ENCODE data around the gene TIMM22.

TIMM22 gene

GRCh38 chr17:956905-957304 is 40.0 kb upstream of the TIMM22 start (continued):
- TF ChIP-seq ZNF223 (tag by site-specific recombination; IDR thresholded peaks at IDR 0.05) (no peak), ZNF354C (tag by site-specific recombination; IDR thresholded peaks at IDR 0.05; ENCODE audit: borderline replicate concordance, low read depth) (no peak), OSR2 (tag by site-specific recombination; IDR thresholded peaks at IDR 0.05) (peak; percentile 76), ZNF580 (tag by site-specific recombination; IDR thresholded peaks at IDR 0.05) (no peak), ZNF140 (tag by site-specific recombination; IDR thresholded peaks at IDR 0.05) (no peak), ZBTB48 (tag by site-specific recombination; IDR thresholded peaks at IDR 0.05) (no peak), ZNF830 (tag by site-specific recombination; IDR thresholded peaks at IDR 0.05; ENCODE audit: low read depth) (no peak), FEZF1 (tag by site-specific recombination; IDR thresholded peaks at IDR 0.05) (peak; percentile 73), ZNF335 (tag by site-specific recombination; conservative IDR thresholded peaks at IDR 0.05) (no peak), ZNF707 (tag by site-specific recombination; IDR thresholded peaks at IDR 0.05) (no peak), GLI4 (tag by site-specific recombination; IDR thresholded peaks at IDR 0.05) (no peak), ZNF114 (tag by site-specific recombination; IDR thresholded peaks at IDR 0.05) (no peak), ZNF133 (tag by site-specific recombination; IDR thresholded peaks at IDR 0.05) (no peak), KLF10 (tag by site-specific recombination; IDR thresholded peaks at IDR 0.05) (peak; percentile 86), ZNF341 (tag by site-specific recombination; IDR thresholded peaks at IDR 0.05; ENCODE audit: low read depth) (no peak), ZNF548 (tag by site-specific recombination; IDR thresholded peaks at IDR 0.05) (no peak), ZNF501 (tag by site-specific recombination; IDR thresholded peaks at IDR 0.05) (no peak; the same call in 1 of the 2 replicates), GLI2 (tag by site-specific recombination; IDR thresholded peaks at IDR 0.05; ENCODE audit: borderline replicate concordance, low read depth) (no peak), HOXC10 (CRISPR knock-in tag; IDR thresholded peaks at IDR 0.05) (no peak), ZNF488 (tag by site-specific recombination; IDR thresholded peaks at IDR 0.05) (no peak), ZNF274 (IDR thresholded peaks at IDR 0.05; ENCODE audit: low read length) (no peak), ZNF274 (tag by site-specific recombination; IDR thresholded peaks at IDR 0.05; ENCODE audit: borderline replicate concordance) (no peak), ZNF266 (tag by site-specific recombination; IDR thresholded peaks at IDR 0.05; ENCODE audit: low read depth) (no peak), EGR2 (tag by site-specific recombination; IDR thresholded peaks at IDR 0.05; ENCODE audit: low read depth) (no peak), ZNF777 (tag by site-specific recombination; IDR thresholded peaks at IDR 0.05; ENCODE audit: borderline replicate concordance) (no peak), ZNF624 (tag by site-specific recombination; IDR thresholded peaks at IDR 0.05) (no peak), ZNF670 (tag by site-specific recombination; IDR thresholded peaks at IDR 0.05; ENCODE audit: low read depth) (no peak), ZNF433 (tag by site-specific recombination; IDR thresholded peaks at IDR 0.05; ENCODE audit: low read depth) (no peak), ZNF362 (tag by site-specific recombination; IDR thresholded peaks at IDR 0.05) (no peak), MZF1 (tag by site-specific recombination; IDR thresholded peaks at IDR 0.05; ENCODE audit: borderline replicate concordance) (no peak), ZNF132 (tag by site-specific recombination; IDR thresholded peaks at IDR 0.05; ENCODE audit: borderline replicate concordance) (no peak), ZNF221 (tag by site-specific recombination; IDR thresholded peaks at IDR 0.05; ENCODE audit: borderline replicate concordance) (no peak), ZBTB26 (tag by site-specific recombination; optimal IDR thresholded peaks at IDR 0.05) (no peak), KLF8 (tag by site-specific recombination; IDR thresholded peaks at IDR 0.05) (peak; percentile 60; the same call in 1 of the 2 replicates)
- TF ChIP-seq, protein P1, sequence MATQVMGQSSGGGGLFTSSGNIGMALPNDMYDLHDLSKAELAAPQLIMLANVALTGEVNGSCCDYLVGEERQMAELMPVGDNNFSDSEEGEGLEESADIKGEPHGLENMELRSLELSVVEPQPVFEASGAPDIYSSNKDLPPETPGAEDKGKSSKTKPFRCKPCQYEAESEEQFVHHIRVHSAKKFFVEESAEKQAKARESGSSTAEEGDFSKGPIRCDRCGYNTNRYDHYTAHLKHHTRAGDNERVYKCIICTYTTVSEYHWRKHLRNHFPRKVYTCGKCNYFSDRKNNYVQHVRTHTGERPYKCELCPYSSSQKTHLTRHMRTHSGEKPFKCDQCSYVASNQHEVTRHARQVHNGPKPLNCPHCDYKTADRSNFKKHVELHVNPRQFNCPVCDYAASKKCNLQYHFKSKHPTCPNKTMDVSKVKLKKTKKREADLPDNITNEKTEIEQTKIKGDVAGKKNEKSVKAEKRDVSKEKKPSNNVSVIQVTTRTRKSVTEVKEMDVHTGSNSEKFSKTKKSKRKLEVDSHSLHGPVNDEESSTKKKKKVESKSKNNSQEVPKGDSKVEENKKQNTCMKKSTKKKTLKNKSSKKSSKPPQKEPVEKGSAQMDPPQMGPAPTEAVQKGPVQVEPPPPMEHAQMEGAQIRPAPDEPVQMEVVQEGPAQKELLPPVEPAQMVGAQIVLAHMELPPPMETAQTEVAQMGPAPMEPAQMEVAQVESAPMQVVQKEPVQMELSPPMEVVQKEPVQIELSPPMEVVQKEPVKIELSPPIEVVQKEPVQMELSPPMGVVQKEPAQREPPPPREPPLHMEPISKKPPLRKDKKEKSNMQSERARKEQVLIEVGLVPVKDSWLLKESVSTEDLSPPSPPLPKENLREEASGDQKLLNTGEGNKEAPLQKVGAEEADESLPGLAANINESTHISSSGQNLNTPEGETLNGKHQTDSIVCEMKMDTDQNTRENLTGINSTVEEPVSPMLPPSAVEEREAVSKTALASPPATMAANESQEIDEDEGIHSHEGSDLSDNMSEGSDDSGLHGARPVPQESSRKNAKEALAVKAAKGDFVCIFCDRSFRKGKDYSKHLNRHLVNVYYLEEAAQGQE (tag by site-specific recombination; IDR thresholded peaks at IDR 0.05): no peak
- TF ChIP-seq, protein P2, sequence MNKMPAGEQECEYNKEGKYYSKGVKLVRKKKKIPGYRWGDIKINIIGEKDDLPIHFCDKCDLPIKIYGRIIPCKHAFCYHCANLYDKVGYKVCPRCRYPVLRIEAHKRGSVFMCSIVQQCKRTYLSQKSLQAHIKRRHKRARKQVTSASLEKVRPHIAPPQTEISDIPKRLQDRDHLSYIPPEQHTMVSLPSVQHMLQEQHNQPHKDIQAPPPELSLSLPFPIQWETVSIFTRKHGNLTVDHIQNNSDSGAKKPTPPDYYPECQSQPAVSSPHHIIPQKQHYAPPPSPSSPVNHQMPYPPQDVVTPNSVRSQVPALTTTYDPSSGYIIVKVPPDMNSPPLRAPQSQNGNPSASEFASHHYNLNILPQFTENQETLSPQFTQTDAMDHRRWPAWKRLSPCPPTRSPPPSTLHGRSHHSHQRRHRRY (tag by site-specific recombination; IDR thresholded peaks at IDR 0.05): no peak

Data from HEK293 (cell line).